Stimulated activated naive CD8-positive, alpha-beta T cell treated with anti-CD3 and anti-CD28 coated beads, Interleukin-15, amount 100 ng/mL, for 72 hours (primary cell): ENCODE measurements around the gene SMAD6.

Experiments used
- ATAC-seq: fragments of 150-1000 bp; cut with Tn5 transposase; 2 replicates; pipeline ENCODE4 v1.10.0; 2021; ENCODE audit warnings: mild to moderate bottlenecking, moderate library complexity
- DNase-seq, 2 donors: peaks; one replicate each; pipeline ENCODE4 v3.0.0; 2021 to 2022
- H3K27ac Mint-ChIP-seq, 2 donors: one replicate each; pipeline ENCODE4 v1.8.0; 2022; ENCODE audit warnings: mild to moderate bottlenecking in 2 of 2, mixed read lengths in 2 of 2, moderate library complexity in 2 of 2
- H3K27me3 Mint-ChIP-seq: one replicate; pipeline ENCODE4 v1.8.0; 2022; ENCODE audit warnings: mixed read lengths
- H3K4me1 Mint-ChIP-seq: one replicate; pipeline ENCODE4 v1.8.0; 2022; ENCODE audit warnings: mild to moderate bottlenecking, mixed read lengths
- H3K4me3 Mint-ChIP-seq, 2 donors: one replicate each; pipeline ENCODE4 v1.8.0; 2022; ENCODE audit warnings: mild to moderate bottlenecking in 2 of 2, mixed read lengths in 2 of 2, moderate library complexity in 1 of 2
- H3K9me3 Mint-ChIP-seq, 2 donors: one replicate each; pipeline ENCODE4 v1.8.0; 2022; ENCODE audit warnings: mixed read lengths in 2 of 2

The SMAD6 gene

DNA sequence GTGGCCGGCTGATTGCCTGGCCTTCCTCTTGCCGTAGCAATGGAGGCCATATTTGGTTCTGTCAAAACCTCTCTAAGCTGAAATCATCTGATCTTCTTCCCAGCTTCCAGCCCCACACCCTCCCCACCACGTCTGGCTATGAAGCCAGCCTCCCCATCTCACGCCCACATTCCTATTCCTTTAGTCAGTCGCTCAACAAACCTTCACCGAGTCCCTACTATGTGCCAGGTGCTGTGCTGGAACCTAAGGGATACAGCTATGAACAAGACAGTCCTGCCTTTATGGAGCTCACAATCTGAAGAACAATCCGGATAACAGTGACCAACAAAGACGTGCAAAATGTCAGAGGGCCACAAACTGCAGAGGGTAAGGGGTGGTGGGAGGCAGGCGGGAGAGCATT, 31.9 kb upstream of the SMAD6 start:
- no peaks in the 10 kb centered on the region for H3K27me3 Mint-ChIP-seq
- H3K9me3 Mint-ChIP-seq = peaks cover 0 to 7% of the 10 kb centered on the region in 2 donors
- DNase-seq (no peak), ATAC-seq (no peak)
- peaks cover 9% of the 10 kb centered on the region for H3K4me1 Mint-ChIP-seq
- H3K27ac Mint-ChIP-seq = no peak overlapping the region
- H3K4me3 Mint-ChIP-seq = no peak overlapping the region

DNA sequence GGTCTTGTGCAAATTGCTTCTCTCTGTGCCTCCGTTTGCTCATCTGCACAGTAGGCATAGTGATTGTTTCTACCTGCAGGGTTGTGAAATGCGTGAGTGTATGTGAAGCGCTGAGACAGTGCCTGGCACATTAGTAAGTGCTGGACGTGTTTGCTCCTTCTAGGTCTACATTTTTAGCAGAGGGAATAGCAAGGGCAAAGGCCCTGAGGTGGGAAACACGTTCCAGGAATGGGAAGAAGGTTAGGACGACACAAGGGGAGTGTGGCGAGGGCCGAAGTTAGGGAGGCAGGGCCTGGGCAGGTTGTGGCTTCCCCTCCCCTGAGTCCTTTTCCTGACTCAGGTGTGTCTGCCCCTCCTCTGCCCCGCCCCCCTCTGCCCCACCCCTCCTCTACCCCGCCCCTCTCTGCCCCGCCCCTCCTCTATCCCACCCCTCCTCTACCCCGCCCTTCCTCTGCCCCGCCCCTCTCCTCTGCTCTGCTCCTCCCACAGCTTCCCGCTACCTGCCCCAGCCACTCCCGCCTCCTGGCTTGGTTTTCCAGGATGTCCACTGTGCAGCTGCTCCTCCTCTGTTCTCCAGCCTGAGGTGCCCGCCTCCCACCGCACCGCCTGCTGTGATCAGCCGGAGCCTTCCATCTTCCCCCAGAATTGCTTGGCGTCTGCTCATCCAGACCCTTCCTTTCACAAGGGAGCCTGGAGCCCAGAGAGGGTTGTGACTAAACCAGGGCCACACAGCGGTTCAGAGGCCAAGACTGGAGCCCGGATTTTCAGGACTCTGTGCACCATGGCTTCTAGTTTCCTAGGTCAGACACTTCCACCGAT, 31.1 kb upstream of the SMAD6 start:
- Mint-ChIP-seq H3K27me3 (no peaks in the 10 kb centered on the region), H3K4me3 (no peak overlapping the region), H3K4me1 (peaks cover 14% of the 10 kb centered on the region), H3K9me3 (peaks cover 0 to 7% of the 10 kb centered on the region in 2 donors), H3K27ac (no peak overlapping the region)
- DNase-seq = no peak
- no peak for ATAC-seq

DNA sequence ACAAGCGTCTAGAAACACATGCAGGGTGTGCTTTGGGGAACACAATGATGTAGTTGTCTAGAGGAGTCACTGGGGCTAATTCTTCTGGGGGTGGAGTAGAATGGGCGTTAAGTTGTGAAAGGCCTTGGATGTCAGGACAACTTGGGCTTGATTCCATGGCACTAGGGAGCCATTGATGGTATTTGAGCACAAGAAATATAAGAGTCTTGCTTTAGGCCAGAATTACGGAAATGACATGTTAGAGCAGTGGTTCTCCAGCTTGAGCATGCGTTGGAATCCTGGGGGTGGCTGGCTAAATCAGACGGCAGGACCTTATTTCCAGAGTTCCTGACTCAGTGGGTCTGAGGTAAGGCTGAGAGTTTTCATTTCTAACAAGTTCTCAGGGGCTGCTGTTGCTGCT, 29.2 kb upstream of the SMAD6 start:
- DNase-seq = no peak
- peaks cover 0 to 3% of the 10 kb centered on the region in 2 donors for H3K9me3 Mint-ChIP-seq

DNA sequence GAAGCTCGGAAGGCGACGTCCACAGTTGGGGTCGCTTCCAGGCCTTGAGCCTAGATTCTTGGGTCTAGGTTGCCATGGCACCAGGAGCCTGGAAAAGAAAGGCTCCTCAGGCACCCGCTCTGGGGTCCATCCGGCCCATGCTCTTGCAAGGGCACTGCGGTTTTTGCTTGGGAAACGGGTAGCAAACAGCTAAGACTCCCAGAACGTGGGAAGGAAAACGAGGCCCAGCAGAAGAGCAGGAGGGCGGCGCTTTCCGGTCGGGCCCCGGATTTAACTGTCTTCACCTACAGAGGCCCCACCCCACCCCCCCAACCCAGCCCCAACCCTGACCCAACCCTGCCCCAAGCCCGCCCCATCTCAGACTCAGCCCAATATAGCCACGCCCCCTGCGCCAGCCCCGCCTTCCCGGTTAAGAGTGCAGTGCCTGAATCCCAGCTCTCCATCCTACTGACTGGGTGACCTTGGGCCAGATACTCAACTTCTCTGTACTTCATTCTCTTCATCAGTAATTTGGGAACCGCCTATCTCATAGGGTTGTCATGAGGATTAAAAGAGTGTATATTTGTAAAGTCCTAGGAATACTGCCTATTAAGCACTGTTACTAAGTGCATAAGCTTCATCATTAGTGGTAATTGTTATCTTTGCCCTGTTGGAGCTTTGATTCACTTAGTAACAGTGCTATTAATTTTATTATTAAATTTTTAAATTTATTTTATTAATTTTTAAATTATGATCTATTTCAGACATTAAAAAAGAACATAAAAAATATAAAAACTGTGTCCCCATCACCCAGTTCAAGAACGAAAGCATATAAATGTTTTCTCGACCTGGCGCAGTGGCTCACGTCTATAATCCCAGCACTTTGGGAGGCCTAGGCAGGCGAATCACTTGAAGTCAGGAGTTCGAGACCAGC, 28.4 kb upstream of the SMAD6 start:
- ATAC-seq = peak; percentile 66
- H3K9me3 Mint-ChIP-seq = no peaks in the 10 kb centered on the region

More for the DNA sequence above, 29.2 kb upstream of the SMAD6 start:
- H3K4me3 Mint-ChIP-seq = no peak overlapping the region
- no peaks in the 10 kb centered on the region for H3K27me3 Mint-ChIP-seq
- H3K27ac Mint-ChIP-seq = no peak overlapping the region
- H3K4me1 Mint-ChIP-seq = peaks cover 14% of the 10 kb centered on the region
- no peak for ATAC-seq

DNA sequence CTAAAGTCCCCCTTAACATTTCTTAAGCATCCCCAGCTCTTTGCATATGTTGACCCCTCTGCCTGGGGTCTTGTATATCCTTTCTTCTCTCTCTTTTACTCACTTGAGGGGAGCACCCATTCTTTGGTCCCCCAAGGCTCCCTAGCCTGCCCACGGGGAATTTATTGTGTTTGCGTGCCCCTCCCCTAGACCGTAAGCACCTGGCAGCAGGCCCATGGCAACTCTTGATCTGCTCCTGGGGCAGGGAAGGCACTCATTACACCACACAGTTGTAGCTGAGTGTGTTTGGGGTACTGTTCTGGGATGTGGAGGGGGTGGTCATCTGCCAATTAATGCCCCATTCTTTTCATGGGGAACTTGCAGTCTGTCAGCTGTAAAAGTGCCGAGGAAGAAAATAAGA, 27.3 kb upstream of the SMAD6 start:
- ATAC-seq = no peak

More for the DNA sequence above, 28.4 kb upstream of the SMAD6 start:
- Mint-ChIP-seq H3K4me3 (no peak overlapping the region), H3K27ac (no peak overlapping the region), H3K27me3 (no peaks in the 10 kb centered on the region), H3K4me1 (peaks cover 14% of the 10 kb centered on the region)
- DNase-seq = peak in 1 of 2 donors; percentile 22

DNA sequence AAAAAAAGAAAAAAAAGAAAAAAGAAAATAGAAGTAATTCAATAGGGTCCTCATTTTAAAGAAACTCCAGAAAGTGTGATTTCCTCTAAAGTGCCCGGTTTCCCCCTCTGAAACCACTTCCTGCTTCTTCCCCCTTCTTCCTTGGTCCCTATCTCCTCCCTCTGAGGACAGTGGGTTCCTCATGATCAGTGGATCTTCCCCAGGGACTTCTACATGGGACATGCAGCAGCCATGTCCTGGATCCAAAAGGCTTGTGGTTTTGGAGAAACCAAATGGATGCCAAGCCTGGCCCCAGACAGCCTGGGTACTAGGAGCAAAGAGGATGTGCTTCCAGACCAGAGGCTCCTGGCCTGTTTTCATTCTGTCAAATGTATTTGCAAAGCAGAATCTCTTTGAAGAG, 26.6 kb upstream of the SMAD6 start:
- H3K27ac Mint-ChIP-seq = peak overlapping the region in 1 of 2 donors; percentile 26
- peaks cover 14% of the 10 kb centered on the region for H3K4me1 Mint-ChIP-seq
- no peak for DNase-seq
- ATAC-seq = no peak
- H3K4me3 Mint-ChIP-seq = no peak overlapping the region
- H3K9me3 Mint-ChIP-seq = no peaks in the 10 kb centered on the region
- no peaks in the 10 kb centered on the region for H3K27me3 Mint-ChIP-seq

More for the DNA sequence above, 27.3 kb upstream of the SMAD6 start:
- H3K9me3 Mint-ChIP-seq = no peaks in the 10 kb centered on the region
- DNase-seq = no peak
- peaks cover 14% of the 10 kb centered on the region for H3K4me1 Mint-ChIP-seq
- H3K27me3 Mint-ChIP-seq = no peaks in the 10 kb centered on the region
- peak overlapping the region; percentile 29 to 78 for H3K27ac Mint-ChIP-seq
- H3K4me3 Mint-ChIP-seq = no peak overlapping the region

DNA sequence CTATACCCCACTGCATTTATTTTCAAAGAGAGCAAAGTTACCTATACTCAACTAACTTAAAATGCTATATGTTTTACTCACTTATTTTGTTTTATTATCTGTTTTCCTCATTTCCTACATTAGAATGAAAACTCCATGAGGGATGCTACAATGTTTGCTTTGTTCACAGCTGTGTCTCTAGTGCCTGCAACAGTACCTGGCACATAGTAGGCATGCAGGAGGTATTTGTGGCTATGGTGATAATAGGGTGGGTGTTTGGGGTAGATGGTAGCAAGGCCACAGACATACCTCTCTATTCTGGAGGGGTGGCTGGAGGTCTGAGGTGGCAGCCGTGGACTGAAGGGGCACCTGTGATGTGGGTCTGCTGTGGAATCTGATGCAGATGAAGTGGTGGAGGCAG, 24.7 kb upstream of the SMAD6 start:
- peak overlapping the region; percentile 43 to 55 for H3K27ac Mint-ChIP-seq
- H3K9me3 Mint-ChIP-seq = peaks cover 0 to 13% of the 10 kb centered on the region in 2 donors
- H3K27me3 Mint-ChIP-seq = no peaks in the 10 kb centered on the region
- H3K4me3 Mint-ChIP-seq = no peak overlapping the region
- DNase-seq (no peak), ATAC-seq (no peak)
- H3K4me1 Mint-ChIP-seq = peaks cover 14% of the 10 kb centered on the region

DNA sequence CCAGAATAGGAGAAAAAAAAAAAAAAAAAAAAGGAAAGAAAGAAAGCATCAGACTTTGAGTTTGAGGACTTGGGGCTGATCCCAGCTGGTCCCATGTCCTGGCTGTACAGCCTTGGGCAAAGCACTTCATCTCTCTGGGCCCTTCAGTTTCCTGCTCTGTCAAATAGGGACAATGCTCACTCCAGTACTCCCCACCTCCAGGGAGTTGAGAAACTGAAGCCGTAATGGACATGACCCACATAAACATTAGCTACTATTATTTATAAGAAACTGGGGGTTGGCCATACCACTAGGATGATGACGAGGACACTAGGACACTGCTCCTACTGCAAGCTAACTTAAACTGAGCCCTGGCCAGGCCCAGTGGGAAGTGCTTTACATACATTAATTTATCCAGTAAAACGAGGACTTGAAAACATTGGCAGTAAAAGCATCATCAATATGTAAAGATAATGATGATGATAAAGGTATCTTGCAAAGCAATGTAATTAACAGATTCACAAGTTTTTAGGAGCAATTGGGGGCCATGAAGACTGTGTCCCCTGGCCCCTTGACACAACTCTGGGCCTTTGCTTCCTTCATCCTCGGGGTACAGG, 22.9 kb upstream of the SMAD6 start:
- ATAC-seq (no peak), DNase-seq (no peak)
- Mint-ChIP-seq H3K27ac (no peak overlapping the region), H3K4me3 (no peak overlapping the region), H3K9me3 (peaks cover 0 to 21% of the 10 kb centered on the region in 2 donors), H3K27me3 (no peaks in the 10 kb centered on the region), H3K4me1 (peaks cover 14% of the 10 kb centered on the region)

DNA sequence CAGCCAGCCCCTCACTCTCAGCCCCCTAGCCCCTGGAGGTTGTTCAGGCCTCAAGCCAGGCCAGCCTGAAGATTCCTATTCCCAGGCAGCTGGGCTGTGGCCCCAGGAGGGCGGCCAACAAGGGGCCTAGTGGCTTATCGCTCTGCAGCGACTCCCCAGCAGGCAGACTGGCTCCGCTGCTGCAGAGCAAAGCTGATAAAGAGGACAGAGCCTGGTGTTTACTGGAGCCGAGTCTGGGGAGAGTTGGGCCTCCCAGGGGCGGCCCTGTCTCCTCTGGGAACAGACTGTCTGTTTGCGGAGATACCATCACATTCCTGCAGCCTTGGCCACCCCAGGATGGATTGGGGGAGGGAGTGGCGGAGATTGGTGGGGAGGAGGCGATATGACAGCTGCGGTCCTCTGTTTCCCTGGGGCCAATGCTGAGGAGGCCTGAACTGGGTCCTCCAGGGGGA, 22.4 kb upstream of the SMAD6 start:
- ATAC-seq (no peak), DNase-seq (no peak)
- Mint-ChIP-seq H3K9me3 (peaks cover 0 to 25% of the 10 kb centered on the region in 2 donors), H3K4me3 (no peak overlapping the region), H3K4me1 (peaks cover 11% of the 10 kb centered on the region), H3K27ac (no peak overlapping the region), H3K27me3 (no peaks in the 10 kb centered on the region)

DNA sequence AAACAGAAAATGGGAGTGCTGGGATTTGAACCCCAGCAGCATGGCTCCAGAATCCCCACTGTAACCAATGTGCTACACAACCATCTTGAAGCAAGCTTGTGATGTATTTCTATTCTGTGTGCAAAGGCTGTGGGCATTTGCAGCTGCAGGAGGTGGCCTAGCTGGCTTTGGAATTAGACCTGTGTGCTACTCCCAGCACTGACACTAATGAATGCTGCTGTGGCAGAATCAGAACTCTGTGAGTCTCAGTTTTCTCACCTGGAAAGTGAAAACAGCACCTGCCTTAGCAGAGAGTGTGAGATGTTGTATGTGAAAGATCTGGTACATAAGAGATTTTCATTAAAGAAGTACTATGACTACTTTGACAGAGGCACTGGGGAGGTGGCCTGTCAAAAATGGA, 21.5 kb upstream of the SMAD6 start:
- H3K4me3 Mint-ChIP-seq = no peak overlapping the region
- no peak for DNase-seq
- no peaks in the 10 kb centered on the region for H3K27me3 Mint-ChIP-seq
- H3K9me3 Mint-ChIP-seq = peaks cover 0 to 25% of the 10 kb centered on the region in 2 donors
- ATAC-seq = no peak
- no peak overlapping the region for H3K27ac Mint-ChIP-seq
- peaks cover 3% of the 10 kb centered on the region for H3K4me1 Mint-ChIP-seq

DNA sequence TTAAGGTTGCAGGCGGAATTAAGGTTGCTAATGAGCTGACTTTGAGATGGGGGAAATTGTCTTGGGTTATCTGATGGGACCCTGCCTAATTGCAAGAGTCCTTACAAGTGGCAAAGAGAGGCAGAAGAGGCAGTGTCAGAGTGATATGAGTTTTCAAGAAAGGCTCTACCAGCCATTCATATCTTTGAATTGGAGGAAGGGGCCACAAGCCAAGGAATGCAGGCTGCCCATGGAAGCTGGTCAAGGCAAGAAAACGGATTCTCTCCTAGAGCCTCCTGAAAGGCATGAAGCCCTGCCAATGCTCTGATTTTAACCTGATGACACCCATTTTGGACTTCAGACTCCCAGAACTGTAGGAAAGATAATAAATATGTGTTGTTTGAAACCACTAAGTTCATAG, 20.6 kb upstream of the SMAD6 start:
- Mint-ChIP-seq H3K4me1 (no peaks in the 10 kb centered on the region), H3K27me3 (no peaks in the 10 kb centered on the region), H3K4me3 (no peak overlapping the region), H3K27ac (no peak overlapping the region), H3K9me3 (peaks cover 0 to 25% of the 10 kb centered on the region in 2 donors)
- DNase-seq = no peak
- no peak for ATAC-seq

DNA sequence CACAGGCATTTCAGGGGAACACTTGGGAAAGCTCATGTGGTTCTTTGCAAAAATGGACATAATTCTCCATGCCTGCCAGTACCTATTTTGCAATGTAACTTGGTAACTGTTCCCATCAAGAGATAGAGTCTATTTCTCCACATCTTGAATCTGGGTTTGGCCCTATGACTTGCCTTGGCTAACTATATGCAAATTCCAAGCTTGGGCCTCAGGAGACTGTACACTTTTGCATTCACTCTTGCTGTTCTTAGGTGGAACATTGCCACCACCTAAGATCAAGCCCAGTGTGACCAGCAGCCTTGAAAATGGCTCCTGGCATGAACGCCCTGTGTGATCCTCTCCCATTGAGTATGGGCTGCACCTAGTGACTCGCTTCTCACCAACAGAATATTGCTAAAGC, 19.8 kb upstream of the SMAD6 start:
- no peak overlapping the region for H3K27ac Mint-ChIP-seq
- H3K4me3 Mint-ChIP-seq = no peak overlapping the region
- H3K4me1 Mint-ChIP-seq = no peaks in the 10 kb centered on the region
- DNase-seq = no peak
- no peak for ATAC-seq
- H3K27me3 Mint-ChIP-seq = no peaks in the 10 kb centered on the region
- H3K9me3 Mint-ChIP-seq = peaks cover 0 to 25% of the 10 kb centered on the region in 2 donors

DNA sequence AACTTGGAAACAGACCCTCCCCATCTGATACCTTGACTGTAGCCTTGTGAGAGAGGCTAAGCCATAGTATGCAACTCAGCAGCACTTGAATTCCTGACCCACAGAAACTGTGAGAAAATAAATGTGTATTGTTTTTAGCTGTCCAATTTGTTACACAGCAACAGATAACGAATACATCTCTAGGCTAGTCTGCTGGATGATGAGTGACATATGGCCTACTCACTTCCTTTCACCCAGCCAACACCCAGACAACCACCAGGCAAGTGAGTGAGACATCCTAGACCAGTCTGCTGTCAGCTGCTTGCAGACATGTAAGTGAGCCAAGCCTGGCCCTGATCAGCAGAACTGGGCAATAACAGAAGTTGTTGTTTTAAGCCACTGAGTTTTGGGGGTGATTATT, 19.2 kb upstream of the SMAD6 start:
- no peak overlapping the region for H3K4me3 Mint-ChIP-seq
- H3K27me3 Mint-ChIP-seq = no peaks in the 10 kb centered on the region
- no peak overlapping the region for H3K27ac Mint-ChIP-seq
- H3K9me3 Mint-ChIP-seq = peaks cover 0 to 25% of the 10 kb centered on the region in 2 donors
- H3K4me1 Mint-ChIP-seq = no peaks in the 10 kb centered on the region
- DNase-seq (no peak), ATAC-seq (no peak)

DNA sequence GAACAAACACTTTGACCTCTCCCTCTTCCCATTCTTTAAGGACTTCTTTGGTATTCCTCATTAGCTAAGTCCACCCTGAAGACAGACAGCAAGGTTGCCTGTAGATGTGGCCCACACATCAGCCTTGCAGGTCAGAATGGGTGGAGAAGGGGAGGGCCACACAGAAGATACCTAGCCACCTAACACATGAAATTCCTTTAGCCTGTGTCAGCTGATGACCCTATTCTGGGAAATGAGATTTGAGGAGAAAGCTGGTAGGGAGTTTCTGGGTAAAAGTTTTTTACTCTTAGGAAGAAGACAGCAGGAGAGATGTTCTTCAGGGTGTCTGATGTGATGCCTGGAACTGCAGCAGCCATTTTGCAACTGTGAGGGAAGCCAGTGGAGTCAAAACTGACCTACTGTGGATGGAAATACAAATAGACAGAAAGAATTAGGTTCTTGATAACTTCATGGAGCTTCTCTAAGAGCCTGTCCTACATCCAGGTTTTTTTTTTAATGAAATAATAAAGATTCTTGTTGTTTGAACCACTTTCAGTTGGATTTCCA, 17.8 kb upstream of the SMAD6 start:
- ATAC-seq = no peak
- no peak for DNase-seq
- Mint-ChIP-seq H3K27me3 (no peaks in the 10 kb centered on the region), H3K4me1 (no peaks in the 10 kb centered on the region), H3K4me3 (no peak overlapping the region), H3K27ac (no peak overlapping the region), H3K9me3 (peaks cover 0 to 25% of the 10 kb centered on the region in 2 donors)

DNA sequence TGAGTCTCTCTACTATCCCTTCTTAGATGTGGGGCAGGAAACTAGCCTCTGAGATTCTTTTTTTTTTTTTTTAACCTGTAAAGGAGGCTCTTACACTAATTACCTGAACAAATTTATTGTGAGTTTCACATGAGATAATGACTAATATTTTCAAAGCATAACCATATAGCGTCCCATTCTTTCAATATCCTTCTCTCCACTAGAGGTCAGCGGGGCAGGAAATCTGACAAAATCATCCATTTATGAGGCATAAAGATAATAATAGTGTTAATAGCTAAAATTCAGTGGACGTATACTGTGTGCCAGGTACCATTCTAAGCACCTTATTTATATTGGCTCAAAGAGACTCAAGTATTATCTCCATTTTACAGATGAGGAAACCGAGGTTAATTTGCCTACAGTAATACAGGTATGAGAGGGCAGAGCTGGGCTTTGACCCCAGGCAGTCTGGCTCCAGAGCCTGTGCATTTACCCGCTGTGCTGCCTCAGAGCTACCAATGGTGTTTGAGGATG, 16.3 kb upstream of the SMAD6 start:
- no peaks in the 10 kb centered on the region for H3K27me3 Mint-ChIP-seq
- H3K4me1 Mint-ChIP-seq = no peaks in the 10 kb centered on the region
- H3K4me3 Mint-ChIP-seq = no peak overlapping the region
- H3K27ac Mint-ChIP-seq = no peak overlapping the region
- DNase-seq (no peak), ATAC-seq (no peak)
- H3K9me3 Mint-ChIP-seq = peaks cover 0 to 23% of the 10 kb centered on the region in 2 donors
